ENCODE data around the gene USH1G. TPM values are rescaled to one million over a fixed set of nuclear protein-coding genes. Genes with fewer than 3 reads are reported as not detected.

Gene USH1G
- total RNA-seq, 1 experiment from 2014 or later: 2.7 TPM

DNA sequence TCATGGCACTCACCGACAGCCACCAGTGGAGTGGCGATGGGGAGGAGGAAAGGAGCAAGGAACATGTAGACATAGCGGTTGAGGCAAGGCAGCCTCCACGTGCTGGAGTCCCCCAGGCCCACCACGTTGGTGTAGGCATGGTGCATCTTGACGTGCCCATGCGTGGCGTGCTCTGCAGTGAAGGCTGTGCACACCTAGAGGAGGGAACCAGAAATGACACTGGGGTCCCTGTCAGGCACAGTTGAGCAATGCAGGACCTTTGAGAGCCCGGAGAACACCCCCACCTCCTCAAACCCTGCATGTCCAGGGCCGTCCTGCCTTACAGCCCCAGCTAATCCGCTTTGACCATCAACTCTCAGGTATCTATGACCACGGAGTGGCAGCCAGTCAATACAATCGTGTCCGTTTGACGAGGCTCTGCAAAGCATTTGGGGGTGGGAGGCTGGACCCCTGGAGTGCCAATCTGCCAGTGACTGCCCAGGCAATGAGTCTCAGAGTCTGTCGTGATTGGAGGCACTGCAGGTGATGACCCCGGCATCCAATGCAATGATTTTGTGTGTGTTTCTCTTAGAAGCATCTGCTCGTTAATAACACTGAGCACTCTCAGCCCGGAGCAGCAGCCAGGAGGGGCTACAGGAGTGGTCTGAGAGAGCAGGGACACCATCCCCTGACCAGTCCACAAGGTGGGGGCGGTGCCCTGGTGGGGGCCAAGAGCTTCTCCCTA is 40.4 kb downstream of the USH1G start:
- no peak overlapping the region for H3K18ac ChIP-seq (ENCODE audit: insufficient read length, low read depth, low read length)
- H2AFZ ChIP-seq (ENCODE audit: low read length): no peak overlapping the region
- H4K91ac ChIP-seq (ENCODE audit: insufficient read length, low read depth, low read length): no peak overlapping the region
- H2BK120ac ChIP-seq (ENCODE audit: low read depth, low read length, poor library complexity, severe bottlenecking): no peak overlapping the region
- H3K4me2 ChIP-seq (ENCODE audit: insufficient read depth, insufficient read length, low read length): no peak overlapping the region
- Mint-ChIP-seq H3K4me3 (no peak overlapping the region), H3K27ac (no peak overlapping the region), H3K27me3 (ENCODE audit: low read depth) (peaks cover 50% of the 10 kb centered on the region), H3K4me1 (peaks cover 12 to 20% of the 10 kb centered on the region in 2 experiments), H3K9me3 (no peaks in the 10 kb centered on the region), H3K36me3 (ENCODE audit: insufficient read depth in 1 of 3, low read depth in 3 of 3) (no peaks in the 10 kb centered on the region)
- H3K4me1 ChIP-seq (ENCODE audit: insufficient read depth, low read length): no peaks in the 10 kb centered on the region; the same call in 1 of the 2 replicates
- no peak overlapping the region for H3K9ac ChIP-seq (ENCODE audit: extremely low read depth, insufficient read length, low read length)
- H4K5ac ChIP-seq (ENCODE audit: insufficient read length, low read depth, low read length): no peak overlapping the region
- H2AK5ac ChIP-seq (ENCODE audit: insufficient read length, low read length): no peak overlapping the region
- H2BK12ac ChIP-seq (ENCODE audit: insufficient read length, low read depth, low read length): no peak overlapping the region
- H3K9me3 ChIP-seq (ENCODE audit: control insufficient read depth, low read depth, low read length): no peaks in the 10 kb centered on the region
- no peaks in the 10 kb centered on the region for H3K79me2 ChIP-seq (ENCODE audit: insufficient read depth, low read length)
- H2BK20ac ChIP-seq (ENCODE audit: low read depth, low read length, poor library complexity, severe bottlenecking): no peak overlapping the region
- H3K23ac ChIP-seq (ENCODE audit: insufficient read length, low read depth, low read length): no peak overlapping the region
- no peaks in the 10 kb centered on the region for H4K20me1 ChIP-seq (ENCODE audit: control insufficient read depth, insufficient read depth, insufficient read length)
- no peaks in the 10 kb centered on the region for H3K23me2 ChIP-seq (ENCODE audit: insufficient read length, low read depth, low read length, poor library complexity, severe bottlenecking)
- H3K56ac ChIP-seq (ENCODE audit: insufficient read length, low read depth, low read length): no peak overlapping the region
- no peak overlapping the region for H4K8ac ChIP-seq (replicated peaks; ENCODE audit: insufficient read length, low read depth, low read length)
- TF ChIP-seq, protein P1, sequence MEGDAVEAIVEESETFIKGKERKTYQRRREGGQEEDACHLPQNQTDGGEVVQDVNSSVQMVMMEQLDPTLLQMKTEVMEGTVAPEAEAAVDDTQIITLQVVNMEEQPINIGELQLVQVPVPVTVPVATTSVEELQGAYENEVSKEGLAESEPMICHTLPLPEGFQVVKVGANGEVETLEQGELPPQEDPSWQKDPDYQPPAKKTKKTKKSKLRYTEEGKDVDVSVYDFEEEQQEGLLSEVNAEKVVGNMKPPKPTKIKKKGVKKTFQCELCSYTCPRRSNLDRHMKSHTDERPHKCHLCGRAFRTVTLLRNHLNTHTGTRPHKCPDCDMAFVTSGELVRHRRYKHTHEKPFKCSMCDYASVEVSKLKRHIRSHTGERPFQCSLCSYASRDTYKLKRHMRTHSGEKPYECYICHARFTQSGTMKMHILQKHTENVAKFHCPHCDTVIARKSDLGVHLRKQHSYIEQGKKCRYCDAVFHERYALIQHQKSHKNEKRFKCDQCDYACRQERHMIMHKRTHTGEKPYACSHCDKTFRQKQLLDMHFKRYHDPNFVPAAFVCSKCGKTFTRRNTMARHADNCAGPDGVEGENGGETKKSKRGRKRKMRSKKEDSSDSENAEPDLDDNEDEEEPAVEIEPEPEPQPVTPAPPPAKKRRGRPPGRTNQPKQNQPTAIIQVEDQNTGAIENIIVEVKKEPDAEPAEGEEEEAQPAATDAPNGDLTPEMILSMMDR (conservative IDR thresholded peaks at IDR 0.05): no peak; the same call in 2 of the 3 replicates
- no peaks in the 10 kb centered on the region; the same call in 1 of the 2 replicates for H3K27me3 ChIP-seq (ENCODE audit: insufficient read depth, low read length)
- no peak overlapping the region for H3K27ac ChIP-seq (ENCODE audit: insufficient read length, low read depth, low read length)
- DNase-seq: no peak
- no peak overlapping the region; the same call in 1 of the 2 replicates for H3K14ac ChIP-seq (ENCODE audit: insufficient read depth, low read length)
- H2BK15ac ChIP-seq (ENCODE audit: low read depth, low read length): no peak overlapping the region
- H2BK5ac ChIP-seq (ENCODE audit: insufficient read length, low read length): no peak overlapping the region
- no CpG with 5 or more reads among the region's 20 CpGs for WGBS (ENCODE audit: extremely low coverage, insufficient read length, low lambda C conversion rate)
- no peaks in the 10 kb centered on the region for H3K79me1 ChIP-seq (ENCODE audit: insufficient read depth, low read depth, low read length, poor library complexity, severe bottlenecking)
- no peak overlapping the region for H3K4ac ChIP-seq (ENCODE audit: low read depth, low read length)
- H3T11ph ChIP-seq (ENCODE audit: low read length): no peak overlapping the region

All from H9 (cell line).